HG03159 (cell line): ENCODE data around the gene SIRT3.
"Not testable (repeated sequence)": the region's sequence is repeated elsewhere in the genome, so short reads cannot be mapped to it uniquely, and the experiment has no call there.

Experiments used
- ATAC-seq: cut with Tn5 transposase; IDR thresholded peaks from one replicate; pipeline ENCODE4 v1.9.1; 2021; ENCODE audit warnings: mild to moderate bottlenecking, moderate library complexity; ENCODE audit not compliant: unreplicated experiment

The SIRT3 gene

DNA sequence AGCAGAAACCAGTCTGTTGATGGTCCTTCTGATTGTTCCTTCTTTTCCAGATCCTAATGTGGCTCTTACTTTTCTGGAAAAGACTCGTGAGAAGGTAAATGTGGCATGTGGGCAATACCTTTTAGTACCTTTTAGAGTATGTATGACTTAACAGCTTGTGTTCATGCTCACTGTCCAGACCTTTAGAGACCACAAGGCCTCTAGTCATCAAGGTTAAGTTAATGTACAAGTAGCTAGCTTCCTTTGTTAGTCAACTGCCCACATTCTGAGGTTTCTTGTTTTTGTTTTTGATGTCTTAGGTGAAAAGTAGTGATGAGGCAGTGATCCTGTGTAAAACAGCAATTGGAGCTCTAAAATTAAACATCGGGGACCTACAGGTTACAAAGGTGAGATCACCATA is 8.2 kb upstream of the SIRT3 start:
- ATAC-seq, result no peak

DNA sequence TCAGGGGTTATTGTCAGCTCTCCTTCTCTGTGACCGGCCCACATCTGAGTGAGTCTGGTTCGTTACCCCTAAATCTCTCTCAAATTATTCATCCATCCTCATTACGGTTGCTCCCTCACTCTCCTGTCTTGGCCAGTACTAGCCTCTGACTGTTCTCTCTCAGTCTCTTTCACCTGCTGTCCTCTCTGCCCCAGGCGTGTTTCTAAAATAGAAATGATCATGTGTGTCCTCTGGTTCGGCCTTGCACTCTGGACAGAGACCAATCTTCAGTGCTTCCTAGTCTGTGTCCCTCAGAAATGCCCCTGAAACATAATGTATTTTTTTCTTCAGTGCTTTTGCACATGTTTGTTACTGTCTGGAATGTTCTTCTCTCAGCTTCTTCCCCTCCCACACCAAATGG is 5.5 kb upstream of the SIRT3 start:
- no peak for ATAC-seq

DNA sequence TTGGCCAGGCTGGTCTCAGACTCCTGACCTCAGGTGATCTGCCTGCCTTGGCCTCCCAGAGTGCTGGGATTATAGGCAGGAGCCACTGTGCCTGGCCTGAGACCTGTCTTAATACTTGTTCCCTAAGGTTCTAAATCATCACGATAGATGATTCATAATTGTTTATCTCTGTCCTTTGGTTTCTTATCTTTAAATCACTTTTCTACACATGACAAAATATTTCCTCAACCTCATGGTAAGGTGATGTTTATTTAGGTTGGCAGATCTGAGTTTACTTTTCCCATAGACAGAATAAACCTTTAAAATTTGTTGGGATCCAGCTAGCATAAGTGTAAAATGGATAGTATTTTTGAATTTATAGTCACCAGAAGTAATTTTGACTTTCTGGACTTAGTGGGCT is 4.2 kb upstream of the SIRT3 start:
- no peak for ATAC-seq

GRCh38 chr11:238346-238745 is 2.2 kb upstream of the SIRT3 start:
- not testable (repeated sequence) for ATAC-seq

- peak; percentile 79 for ATAC-seq
Observed at GRCh38 chr11:236774-237767, 929 bp upstream of the SIRT3 start, which contains the start of gene PSMD13. Gene PSMD13 (plus strand): TSS chr11:236976. CDS start chr11:237050, 74 bp downstream.

- peak; percentile 10 for ATAC-seq
Observed at GRCh38 chr11:235609-235996, 539 bp downstream of the SIRT3 start.

DNA sequence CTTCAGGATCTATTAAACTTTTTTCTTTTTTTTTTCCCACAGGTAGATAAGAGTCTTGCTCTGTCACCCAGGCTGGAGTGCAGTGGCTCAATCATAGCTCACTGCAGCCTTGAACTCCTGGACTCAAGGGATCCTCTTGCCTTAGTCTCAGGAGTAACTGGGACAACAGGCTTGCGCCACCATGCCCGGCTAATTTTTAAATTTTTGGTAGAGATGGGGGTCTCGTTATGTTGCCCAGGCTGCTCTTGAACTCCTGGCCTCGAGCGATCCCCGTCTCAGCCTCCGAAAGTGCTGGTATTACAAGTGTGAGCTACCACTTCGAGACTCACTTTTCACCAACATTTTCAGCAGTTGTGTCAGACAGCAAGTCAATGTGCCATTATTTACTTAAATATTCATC is 962 bp downstream of the SIRT3 start:
- no peak for ATAC-seq

GRCh38 chr11:232783-233565 is 3.2 kb downstream of the SIRT3 start:
- ATAC-seq, result no peak

DNA sequence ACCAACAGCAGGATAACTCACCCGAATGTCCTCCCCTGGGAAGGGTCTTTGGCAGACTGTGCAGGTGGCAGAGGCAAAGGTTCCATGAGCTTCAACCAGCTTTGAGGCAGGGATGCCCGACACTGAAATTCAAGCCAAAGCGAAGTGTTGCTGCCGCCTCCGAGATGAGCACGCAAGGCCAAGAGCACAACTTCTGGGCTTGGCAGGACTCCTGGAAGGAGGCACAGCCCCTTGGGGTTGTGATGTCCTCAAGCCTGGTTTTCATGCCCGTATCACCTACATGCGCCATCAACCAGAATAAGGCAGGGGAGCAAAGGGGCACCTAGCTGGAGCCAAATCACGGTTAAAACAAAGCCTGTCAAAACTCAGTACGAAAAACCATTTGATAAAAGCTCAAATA is 5.7 kb downstream of the SIRT3 start:
- ATAC-seq, result no peak

GRCh38 chr11:227824-228379 is 8.2 kb downstream of the SIRT3 start:
- ATAC-seq, result no peak

- ATAC-seq, result no peak
Observed at GRCh38 chr11:225734-226453, 10.2 kb downstream of the SIRT3 start.

GRCh38 chr11:224424-224823 is 11.7 kb downstream of the SIRT3 start:
- no peak for ATAC-seq

DNA sequence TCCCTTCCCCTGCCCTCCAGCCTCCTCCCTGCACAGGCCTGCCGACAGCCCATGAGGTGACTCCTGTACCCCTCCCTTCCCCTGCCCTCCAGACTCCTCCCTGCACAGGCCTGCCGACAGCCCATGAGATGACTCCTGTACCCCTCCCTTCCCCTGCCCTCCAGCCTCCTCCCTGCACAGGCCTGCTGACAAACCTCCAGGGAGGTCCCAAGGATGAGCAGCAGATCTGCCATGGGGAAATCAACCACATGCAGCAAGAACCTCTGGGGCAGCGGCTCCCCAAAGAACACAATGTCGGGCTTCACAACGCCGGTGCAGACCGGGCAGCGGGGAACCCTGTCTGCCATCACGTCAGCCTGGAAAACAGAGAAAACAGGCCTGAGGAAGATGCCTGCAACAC is 12.3 kb downstream of the SIRT3 start:
- ATAC-seq, result no peak

GRCh38 chr11:223026-223789 is 12.9 kb downstream of the SIRT3 start:
- ATAC-seq, result no peak

GRCh38 chr11:221998-222789 is 13.9 kb downstream of the SIRT3 start:
- ATAC-seq, result no peak

GRCh38 chr11:221539-221938 is 14.6 kb downstream of the SIRT3 start:
- ATAC-seq, result no peak

DNA sequence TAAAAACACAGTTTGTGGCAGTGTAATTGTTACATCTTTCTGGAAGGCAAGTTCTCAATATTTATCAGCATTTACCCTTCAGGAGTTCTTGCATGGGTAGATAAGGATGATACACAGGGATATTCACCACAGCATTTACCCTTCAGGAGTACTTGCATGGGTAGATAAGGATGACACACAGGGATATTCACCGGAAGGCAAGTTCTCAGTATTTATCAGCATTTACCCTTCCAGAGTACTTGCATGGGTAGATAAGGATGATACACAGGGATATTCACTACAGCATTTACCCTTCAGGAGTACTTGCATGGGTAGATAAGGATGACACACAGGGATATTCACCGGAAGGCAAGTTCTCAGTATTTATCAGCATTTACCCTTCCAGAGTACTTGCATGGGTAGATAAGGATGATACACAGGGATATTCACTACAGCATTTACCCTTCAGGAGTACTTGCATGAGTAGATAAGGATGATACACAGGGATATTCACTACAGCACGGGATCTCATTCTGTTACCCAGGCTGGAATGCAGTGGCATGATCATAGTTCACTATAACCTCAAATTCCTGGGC is 15.4 kb downstream of the SIRT3 start:
- not testable (repeated sequence) for ATAC-seq

DNA sequence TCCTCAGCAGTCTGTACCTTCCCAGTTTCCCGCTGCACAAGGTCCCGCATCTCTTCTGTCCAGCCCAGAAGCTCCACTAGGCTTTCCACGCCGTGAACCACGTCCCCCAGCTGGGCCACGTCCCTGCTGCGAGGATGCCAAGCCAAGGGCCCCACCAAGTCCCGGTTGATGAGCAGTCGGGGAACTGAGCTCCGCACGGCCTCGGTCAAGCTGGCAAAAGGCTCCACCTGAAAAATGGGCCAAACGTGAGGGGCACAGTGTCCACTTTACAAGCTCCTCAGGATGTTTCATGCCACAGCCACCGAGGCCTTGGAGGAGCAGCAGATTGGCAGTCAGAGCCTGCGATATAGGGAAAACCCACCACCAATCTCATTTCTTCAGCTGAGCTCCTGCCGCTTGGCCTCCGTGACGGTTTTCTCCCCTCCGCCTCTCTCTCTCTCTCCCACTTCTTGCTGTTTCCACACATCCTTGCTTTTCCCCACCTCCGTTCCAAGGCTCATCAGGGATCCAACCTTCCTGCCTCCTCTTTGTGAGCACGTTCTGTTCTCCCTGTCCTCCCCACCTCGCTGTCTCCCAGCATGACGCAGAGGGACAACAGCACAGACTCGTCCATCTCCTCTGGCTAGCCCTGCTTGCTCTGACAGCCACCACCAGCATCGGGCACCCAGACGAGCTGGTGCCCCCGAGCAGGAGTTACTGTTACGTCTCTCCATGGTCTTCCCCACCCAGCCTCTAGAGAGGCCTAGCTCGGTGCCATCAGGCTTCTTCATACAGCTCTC is 17.1 kb downstream of the SIRT3 start:
- no peak for ATAC-seq
